ENCODE data around the gene MBD2.
A peak's percentile ranks its signal among the peaks of the same experiment; 100 is the strongest.

MBD2 gene

GRCh38 chr18:54263904-54264336 lies 39.5 kb upstream of the MBD2 start:
- TF ChIP-seq REST (IDR thresholded peaks at IDR 0.05; ENCODE audit: low read depth) (no peak), FOXM1 (IDR thresholded peaks at IDR 0.05; ENCODE audit: borderline replicate concordance, low read depth) (no peak), CREB1 (IDR thresholded peaks at IDR 0.05; ENCODE audit: low read depth) (no peak), ZBTB7A (IDR thresholded peaks at IDR 0.05; ENCODE audit: low read depth) (no peak), TAF1 (IDR thresholded peaks at IDR 0.05; ENCODE audit: low read depth) (no peak), TEAD4 (IDR thresholded peaks at IDR 0.05) (no peak)
- TF ChIP-seq, protein P1, sequence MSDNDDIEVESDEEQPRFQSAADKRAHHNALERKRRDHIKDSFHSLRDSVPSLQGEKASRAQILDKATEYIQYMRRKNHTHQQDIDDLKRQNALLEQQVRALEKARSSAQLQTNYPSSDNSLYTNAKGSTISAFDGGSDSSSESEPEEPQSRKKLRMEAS (IDR thresholded peaks at IDR 0.05): no peak

DNA sequence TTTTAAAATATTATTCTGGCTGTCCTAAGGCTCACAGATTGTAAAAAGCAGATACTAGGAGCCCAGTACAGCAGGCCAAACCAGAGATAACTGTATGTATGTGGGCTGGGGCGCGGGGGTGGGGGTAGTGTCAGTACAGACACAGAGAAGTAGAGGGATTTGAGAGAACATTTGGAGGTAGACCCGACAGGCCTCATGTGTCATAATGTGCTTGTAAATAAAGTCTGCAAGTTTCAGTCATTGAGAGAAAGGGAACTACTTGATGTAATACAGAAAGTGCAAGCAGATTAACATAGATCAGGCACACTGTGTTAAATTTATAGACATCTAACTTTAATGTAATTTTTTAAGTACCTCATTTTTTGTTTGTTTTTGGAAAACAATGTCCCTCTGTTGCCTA lies 37.4 kb upstream of the MBD2 start:
- TF ChIP-seq REST (IDR thresholded peaks at IDR 0.05; ENCODE audit: low read depth) (no peak), TEAD4 (IDR thresholded peaks at IDR 0.05) (no peak), YY1 (IDR thresholded peaks at IDR 0.05; ENCODE audit: low read depth) (no peak), TCF12 (IDR thresholded peaks at IDR 0.05; ENCODE audit: low read depth) (no peak), TAF1 (IDR thresholded peaks at IDR 0.05; ENCODE audit: low read depth) (no peak), CEBPB (IDR thresholded peaks at IDR 0.05) (no peak), EP300 (IDR thresholded peaks at IDR 0.05; ENCODE audit: borderline replicate concordance) (no peak), NFIC (IDR thresholded peaks at IDR 0.05) (no peak), RAD21 (IDR thresholded peaks at IDR 0.05; ENCODE audit: low read depth) (no peak), FOXM1 (IDR thresholded peaks at IDR 0.05; ENCODE audit: borderline replicate concordance, low read depth) (no peak), EGR1 (IDR thresholded peaks at IDR 0.05) (no peak), ZBTB7A (IDR thresholded peaks at IDR 0.05; ENCODE audit: low read depth) (no peak)
- TF ChIP-seq, protein P1 (IDR thresholded peaks at IDR 0.05): no peak
- TF ChIP-seq, protein P2, sequence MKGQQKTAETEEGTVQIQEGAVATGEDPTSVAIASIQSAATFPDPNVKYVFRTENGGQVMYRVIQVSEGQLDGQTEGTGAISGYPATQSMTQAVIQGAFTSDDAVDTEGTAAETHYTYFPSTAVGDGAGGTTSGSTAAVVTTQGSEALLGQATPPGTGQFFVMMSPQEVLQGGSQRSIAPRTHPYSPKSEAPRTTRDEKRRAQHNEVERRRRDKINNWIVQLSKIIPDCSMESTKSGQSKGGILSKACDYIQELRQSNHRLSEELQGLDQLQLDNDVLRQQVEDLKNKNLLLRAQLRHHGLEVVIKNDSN (IDR thresholded peaks at IDR 0.05): no peak

- TF ChIP-seq YY1 (IDR thresholded peaks at IDR 0.05; ENCODE audit: low read depth) (no peak), FOXM1 (IDR thresholded peaks at IDR 0.05; ENCODE audit: borderline replicate concordance, low read depth) (peak; percentile 31; the same call in 1 of the 2 replicates)
These were observed 36.1 kb upstream of the MBD2 start for GRCh38 chr18:54260396-54261072.

GRCh38 chr18:54257818-54258217 lies 33.3 kb upstream of the MBD2 start:
- TF ChIP-seq TCF12 (IDR thresholded peaks at IDR 0.05; ENCODE audit: low read depth): peak; percentile 81
- peak; percentile 74 for TF ChIP-seq EP300 (IDR thresholded peaks at IDR 0.05; ENCODE audit: borderline replicate concordance)
- TF ChIP-seq CEBPB (IDR thresholded peaks at IDR 0.05): peak; percentile 94
- TF ChIP-seq, protein P1 (IDR thresholded peaks at IDR 0.05): peak; percentile 33; the same call in 1 of the 2 replicates
- peak; percentile 62 for TF ChIP-seq NFIC (IDR thresholded peaks at IDR 0.05)
- peak; percentile 52; the same call in 1 of the 2 replicates for TF ChIP-seq FOXM1 (IDR thresholded peaks at IDR 0.05; ENCODE audit: borderline replicate concordance, low read depth)
- peak; percentile 92 for TF ChIP-seq TEAD4 (IDR thresholded peaks at IDR 0.05)

DNA sequence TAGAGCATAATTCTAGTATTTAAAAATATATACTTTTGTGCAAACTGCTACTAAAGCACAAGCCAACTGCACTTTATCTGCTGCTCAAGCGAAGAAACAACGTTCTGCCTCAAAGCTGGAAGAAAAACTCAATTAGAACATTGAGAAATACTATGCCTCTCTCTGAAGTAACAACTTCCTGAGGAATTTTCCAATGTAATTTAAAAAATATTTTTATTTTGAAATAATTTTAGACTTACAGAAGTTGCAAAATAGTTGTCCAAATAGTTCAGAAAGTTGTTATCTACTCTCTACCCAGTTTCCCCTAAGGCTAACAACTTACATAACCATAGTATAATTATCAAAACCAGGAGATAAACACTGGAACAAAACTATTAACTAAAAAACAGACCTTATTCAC lies 32.5 kb upstream of the MBD2 start:
- TF ChIP-seq NFIC (IDR thresholded peaks at IDR 0.05) (no peak), RAD21 (IDR thresholded peaks at IDR 0.05; ENCODE audit: low read depth) (no peak), YY1 (IDR thresholded peaks at IDR 0.05; ENCODE audit: low read depth) (no peak), ZBTB7A (IDR thresholded peaks at IDR 0.05; ENCODE audit: low read depth) (no peak), CEBPB (IDR thresholded peaks at IDR 0.05) (no peak), CREB1 (IDR thresholded peaks at IDR 0.05; ENCODE audit: low read depth) (no peak), EP300 (IDR thresholded peaks at IDR 0.05; ENCODE audit: borderline replicate concordance) (no peak), TAF1 (IDR thresholded peaks at IDR 0.05; ENCODE audit: low read depth) (no peak), FOXM1 (IDR thresholded peaks at IDR 0.05; ENCODE audit: borderline replicate concordance, low read depth) (no peak), REST (IDR thresholded peaks at IDR 0.05; ENCODE audit: low read depth) (no peak), EGR1 (IDR thresholded peaks at IDR 0.05) (no peak), TCF12 (IDR thresholded peaks at IDR 0.05; ENCODE audit: low read depth) (no peak), TEAD4 (IDR thresholded peaks at IDR 0.05) (no peak)
- TF ChIP-seq, protein P2 (IDR thresholded peaks at IDR 0.05): no peak
- TF ChIP-seq, protein P1 (IDR thresholded peaks at IDR 0.05): no peak

Data from Ishikawa (cell line).